ENCODE results near the gene ERVW-1.

DNA sequence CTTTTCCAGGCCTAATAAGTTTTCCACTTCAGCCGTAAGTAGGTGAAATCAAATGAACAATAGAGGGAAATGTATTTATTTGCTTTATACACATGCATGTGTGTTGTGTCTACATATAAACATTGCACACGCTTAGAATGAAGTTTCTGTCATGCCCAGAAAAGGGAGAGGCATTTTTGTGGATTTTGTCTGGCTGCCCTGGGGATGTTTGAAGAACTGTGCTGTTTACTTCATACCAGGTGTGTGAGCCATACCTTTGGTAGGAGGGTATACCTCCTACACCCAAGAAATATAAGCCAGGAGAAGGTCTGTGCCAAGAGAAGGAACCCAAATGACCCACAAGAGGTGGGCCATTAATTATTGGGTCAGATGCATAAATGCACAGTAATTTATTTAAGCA lies 17.6 kb downstream of the ERVW-1 start:
- TF ChIP-seq, protein P1, sequence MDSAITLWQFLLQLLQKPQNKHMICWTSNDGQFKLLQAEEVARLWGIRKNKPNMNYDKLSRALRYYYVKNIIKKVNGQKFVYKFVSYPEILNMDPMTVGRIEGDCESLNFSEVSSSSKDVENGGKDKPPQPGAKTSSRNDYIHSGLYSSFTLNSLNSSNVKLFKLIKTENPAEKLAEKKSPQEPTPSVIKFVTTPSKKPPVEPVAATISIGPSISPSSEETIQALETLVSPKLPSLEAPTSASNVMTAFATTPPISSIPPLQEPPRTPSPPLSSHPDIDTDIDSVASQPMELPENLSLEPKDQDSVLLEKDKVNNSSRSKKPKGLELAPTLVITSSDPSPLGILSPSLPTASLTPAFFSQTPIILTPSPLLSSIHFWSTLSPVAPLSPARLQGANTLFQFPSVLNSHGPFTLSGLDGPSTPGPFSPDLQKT (IDR thresholded peaks at IDR 0.05; ENCODE audit: borderline replicate concordance, low read depth, low read length), result no peak
- TF ChIP-seq ZNF473 (tag by site-specific recombination; IDR thresholded peaks at IDR 0.05) (no peak), YY1 (tag by site-specific recombination; IDR thresholded peaks at IDR 0.05) (no peak), ZNF140 (tag by site-specific recombination; IDR thresholded peaks at IDR 0.05) (no peak), HOXD13 (CRISPR knock-in tag; IDR thresholded peaks at IDR 0.05; ENCODE audit: borderline replicate concordance) (no peak)
- TF ChIP-seq, protein P2, sequence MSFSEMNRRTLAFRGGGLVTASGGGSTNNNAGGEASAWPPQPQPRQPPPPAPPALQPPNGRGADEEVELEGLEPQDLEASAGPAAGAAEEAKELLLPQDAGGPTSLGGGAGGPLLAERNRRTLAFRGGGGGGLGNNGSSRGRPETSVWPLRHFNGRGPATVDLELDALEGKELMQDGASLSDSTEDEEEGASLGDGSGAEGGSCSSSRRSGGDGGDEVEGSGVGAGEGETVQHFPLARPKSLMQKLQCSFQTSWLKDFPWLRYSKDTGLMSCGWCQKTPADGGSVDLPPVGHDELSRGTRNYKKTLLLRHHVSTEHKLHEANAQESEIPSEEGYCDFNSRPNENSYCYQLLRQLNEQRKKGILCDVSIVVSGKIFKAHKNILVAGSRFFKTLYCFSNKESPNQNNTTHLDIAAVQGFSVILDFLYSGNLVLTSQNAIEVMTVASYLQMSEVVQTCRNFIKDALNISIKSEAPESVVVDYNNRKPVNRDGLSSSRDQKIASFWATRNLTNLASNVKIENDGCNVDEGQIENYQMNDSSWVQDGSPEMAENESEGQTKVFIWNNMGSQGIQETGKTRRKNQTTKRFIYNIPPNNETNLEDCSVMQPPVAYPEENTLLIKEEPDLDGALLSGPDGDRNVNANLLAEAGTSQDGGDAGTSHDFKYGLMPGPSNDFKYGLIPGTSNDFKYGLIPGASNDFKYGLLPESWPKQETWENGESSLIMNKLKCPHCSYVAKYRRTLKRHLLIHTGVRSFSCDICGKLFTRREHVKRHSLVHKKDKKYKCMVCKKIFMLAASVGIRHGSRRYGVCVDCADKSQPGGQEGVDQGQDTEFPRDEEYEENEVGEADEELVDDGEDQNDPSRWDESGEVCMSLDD (tag by site-specific recombination; IDR thresholded peaks at IDR 0.05), result no peak

Measured in HEK293 (cell line).